ENCODE results near the gene RAD50.
"Not testable (repeated sequence)": the region's sequence is repeated elsewhere in the genome, so short reads cannot be mapped to it uniquely, and the experiment has no call there.

The RAD50 gene

DNA sequence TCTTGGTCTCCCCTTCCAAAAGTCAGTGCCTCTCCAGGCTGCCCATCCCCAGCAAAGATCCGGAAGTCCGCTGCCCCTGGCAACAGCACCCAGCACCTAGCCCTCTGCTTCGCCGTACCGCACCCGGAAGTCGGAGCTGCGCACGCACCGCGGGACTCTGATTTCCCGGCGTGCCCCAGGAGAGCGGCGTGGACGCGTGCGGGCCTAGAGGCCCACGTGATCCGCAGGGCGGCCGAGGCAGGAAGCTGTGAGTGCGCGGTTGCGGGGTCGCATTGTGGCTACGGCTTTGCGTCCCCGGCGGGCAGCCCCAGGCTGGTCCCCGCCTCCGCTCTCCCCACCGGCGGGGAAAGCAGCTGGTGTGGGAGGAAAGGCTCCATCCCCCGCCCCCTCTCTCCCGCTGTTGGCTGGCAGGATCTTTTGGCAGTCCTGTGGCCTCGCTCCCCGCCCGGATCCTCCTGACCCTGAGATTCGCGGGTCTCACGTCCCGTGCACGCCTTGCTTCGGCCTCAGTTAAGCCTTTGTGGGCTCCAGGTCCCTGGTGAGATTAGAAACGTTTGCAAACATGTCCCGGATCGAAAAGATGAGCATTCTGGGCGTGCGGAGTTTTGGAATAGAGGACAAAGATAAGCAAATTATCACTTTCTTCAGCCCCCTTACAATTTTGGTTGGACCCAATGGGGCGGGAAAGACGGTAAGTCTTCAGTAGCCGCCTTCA lies at the start of gene RAD50:
TSS of gene RAD50 (plus strand) at position 215 of the 715 bp plus-strand sequence. CDS start at position 563, 348 bp downstream.
- peak; percentile 96 for DNase-seq

GRCh38 chr5:132510076-132510475 lies 46.7 kb upstream of the RAD50 start:
- no peak for DNase-seq

- not testable (repeated sequence) for DNase-seq
Measured at GRCh38 chr5:132513618-132514336, 43.0 kb upstream of the RAD50 start.

DNA sequence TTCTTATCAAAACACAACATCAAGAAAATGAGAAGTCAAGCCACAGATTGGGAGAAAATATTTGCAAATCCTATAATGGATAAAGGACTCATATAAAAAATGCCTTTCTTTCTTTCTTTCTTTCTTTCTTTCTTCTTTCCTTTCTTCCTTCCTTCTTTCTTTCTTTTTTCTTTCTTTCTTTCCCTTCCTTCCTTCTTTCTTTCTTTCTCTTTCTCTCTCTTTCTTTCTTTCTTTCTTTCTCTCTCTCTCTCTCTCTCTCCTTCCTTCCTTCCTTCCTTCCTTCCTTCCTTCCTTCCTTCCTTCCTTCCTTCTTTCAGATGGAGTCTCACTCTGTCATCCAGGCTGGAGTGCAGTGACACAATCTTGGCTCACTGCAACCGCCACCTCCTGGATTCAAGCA lies 34.7 kb upstream of the RAD50 start:
- DNase-seq: not testable (repeated sequence)

DNA sequence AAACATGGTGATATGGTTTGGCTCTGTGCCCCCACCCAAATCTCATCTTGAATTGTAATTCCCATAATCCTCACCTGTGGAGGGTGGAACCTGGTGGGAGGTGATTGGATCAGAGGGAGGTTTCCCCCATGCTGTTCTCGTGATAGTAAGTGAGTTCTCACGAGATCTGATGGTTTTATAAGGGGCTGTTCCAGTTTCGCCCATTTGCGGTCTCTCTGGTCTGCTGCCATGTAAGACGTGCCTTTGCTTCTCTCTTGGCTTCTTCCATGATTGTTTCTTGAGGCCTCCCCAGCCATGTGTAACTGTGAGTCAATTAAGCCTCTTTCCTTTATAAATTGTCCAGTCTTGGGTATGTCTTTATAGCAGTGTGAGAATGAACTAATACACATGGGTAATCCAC lies 31.9 kb upstream of the RAD50 start:
- peak; percentile 46 for DNase-seq

GRCh38 chr5:132525299-132525724 lies 31.5 kb upstream of the RAD50 start:
- peak; percentile 86 for DNase-seq

DNA sequence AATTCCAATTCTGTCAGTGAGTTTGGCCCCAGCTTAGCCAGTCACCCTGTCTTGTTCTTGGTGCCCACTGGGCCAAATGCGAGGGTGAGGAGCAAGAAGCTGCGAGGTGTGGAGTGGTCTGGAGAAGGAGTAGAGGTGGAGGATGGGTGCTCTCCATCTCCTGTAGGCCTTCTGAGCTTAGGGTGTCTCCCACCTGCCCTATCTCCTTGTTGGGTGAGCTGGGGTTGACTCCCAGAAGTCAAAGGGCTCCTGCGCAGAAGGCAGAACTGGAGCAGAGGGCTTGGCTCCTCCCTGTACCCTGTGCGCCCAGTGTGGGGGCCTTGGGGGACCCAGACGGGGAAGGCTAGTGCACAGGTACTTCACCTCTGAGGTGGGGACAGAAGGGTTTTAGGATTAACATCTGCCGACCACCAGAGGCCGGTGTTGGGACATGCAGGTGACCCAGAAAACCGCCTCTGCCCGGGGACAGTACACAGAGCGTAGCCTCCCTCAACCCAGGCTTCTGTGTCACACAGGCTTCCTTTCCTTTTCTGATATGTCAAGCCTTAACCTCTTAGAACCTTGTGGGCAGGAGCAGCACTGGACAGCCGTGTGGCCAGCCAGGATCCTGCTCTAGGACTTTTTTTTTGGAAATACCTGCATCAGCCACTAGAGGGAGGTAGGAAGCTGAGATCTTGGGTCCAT lies 30.3 kb upstream of the RAD50 start:
- peak; percentile 72 for DNase-seq

DNA sequence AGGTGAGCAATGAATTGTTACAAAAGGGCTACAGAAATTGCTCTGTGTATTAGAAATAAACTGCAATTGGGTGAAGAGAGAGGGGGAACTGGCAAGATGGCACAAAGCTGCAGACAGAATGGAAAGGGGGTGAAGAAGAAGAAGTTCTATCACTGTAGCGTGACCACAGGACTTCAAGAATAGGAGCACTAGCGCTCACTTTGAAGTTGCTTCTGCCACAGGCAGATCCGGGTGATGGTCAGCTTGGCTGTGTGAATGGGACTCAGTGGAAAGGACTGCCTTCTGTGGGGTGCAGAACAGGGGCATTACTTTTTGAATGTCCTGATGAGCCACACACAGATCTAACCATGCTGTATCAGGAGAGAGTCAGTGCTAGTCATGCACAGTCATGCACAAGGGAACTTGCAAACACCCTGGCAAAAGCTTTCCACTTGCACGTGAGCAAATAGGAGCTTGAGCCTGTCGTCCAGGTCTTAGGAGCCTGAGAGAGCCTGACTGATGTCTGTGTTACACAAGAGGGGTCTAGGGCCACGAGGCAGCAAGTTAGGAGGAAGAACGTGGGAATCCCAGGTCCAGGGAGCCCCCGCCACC lies 29.7 kb upstream of the RAD50 start:
- DNase-seq: no peak

DNA sequence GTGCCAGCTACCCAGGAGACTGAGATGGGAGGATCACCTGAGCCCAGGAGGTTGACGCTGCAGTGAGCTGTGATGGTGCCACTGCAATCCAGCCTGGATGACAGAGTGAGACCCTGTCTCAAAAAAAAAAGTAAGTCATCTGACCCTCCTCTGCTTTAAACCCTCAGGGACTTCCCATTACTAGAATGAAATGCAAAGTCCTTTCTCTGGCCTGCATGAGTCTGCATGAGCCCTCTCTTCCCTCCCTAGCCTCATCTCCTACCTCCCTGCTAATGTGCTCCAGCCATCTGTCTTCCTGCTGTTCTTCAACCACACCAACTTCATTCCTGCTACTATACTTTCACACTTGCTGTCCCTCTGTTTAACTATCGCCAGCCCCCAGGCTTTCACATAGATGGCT lies 28.8 kb upstream of the RAD50 start:
- no peak for DNase-seq

DNA sequence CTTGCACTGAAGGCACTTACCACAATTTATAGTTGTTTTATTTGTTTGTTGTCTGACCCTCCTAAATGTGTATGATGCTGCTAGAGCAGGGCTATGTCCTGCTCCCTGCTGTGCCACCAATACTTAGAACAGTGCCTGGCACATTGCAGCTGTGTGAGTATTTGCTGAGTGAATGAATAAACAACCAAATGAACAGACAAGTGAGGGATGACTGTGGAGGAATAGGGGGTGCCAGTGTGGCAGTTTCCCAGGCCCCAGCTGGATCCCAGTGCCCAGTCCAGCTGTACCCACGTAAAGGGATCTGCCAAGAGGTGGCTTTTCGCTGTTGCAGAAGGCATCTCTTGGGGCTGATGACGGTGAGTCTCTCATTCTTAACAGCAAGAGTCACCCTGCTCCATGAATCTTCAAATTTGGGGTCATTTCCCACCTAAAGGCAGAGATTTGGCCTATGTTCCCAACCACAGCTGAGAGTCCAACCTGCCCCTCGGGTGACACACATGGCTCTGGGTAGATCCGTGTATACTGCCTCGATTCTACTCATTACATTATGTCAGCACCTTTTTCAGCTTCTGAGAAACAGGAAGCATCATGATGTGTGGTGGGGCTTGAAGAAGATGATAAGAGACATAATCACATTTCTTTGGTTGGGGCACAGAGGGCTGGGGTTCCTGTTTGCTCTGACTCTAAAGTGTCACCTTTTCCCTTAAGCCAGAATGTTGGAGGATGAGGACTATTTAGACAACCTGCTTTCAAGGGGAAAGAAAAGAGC lies 27.7 kb upstream of the RAD50 start:
- DNase-seq: peak; percentile 53

- no peak for DNase-seq
Measured at GRCh38 chr5:132530946-132531345, 25.8 kb upstream of the RAD50 start.

DNA sequence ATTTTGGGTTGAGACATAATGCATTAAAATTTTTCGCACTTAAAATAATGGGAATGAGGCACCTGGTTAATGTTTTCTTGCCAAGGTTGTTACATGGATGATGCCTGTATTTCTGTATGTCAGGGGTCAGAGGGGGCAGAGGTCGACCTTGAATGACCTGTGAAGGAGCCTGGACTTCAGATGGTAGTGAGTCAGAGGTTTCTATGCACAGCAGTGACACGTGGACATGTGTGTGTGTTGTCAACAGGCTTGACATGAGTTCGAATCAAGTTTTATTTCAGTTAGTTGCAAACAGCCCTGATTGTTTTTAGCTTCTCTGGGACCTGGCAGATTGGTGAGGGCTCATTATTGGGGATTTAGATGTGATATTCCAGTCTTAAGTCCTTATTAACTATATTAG lies 17.1 kb upstream of the RAD50 start:
- no peak for DNase-seq

- DNase-seq: no peak
Measured at GRCh38 chr5:132540149-132540548, 16.6 kb upstream of the RAD50 start.

DNA sequence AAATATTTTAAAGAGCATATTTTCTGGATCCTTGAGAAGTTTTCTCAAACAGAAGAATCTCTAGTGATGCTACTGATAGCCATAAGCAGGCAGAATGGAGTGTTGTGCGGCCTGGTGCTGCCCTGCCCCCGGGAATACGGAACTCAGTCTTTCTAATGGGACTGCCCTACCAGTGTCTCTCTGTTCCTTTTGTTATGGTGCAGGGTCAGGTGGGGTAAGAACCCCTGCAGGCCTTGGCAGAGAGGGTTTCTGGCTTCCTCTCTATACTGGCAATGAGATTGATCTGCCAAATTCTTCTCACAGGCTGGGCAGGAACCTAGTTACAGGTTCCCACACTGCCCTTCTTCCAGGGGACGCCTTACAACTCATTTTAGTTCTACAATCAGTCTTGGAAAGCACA lies 16.0 kb upstream of the RAD50 start:
- no peak for DNase-seq

DNA sequence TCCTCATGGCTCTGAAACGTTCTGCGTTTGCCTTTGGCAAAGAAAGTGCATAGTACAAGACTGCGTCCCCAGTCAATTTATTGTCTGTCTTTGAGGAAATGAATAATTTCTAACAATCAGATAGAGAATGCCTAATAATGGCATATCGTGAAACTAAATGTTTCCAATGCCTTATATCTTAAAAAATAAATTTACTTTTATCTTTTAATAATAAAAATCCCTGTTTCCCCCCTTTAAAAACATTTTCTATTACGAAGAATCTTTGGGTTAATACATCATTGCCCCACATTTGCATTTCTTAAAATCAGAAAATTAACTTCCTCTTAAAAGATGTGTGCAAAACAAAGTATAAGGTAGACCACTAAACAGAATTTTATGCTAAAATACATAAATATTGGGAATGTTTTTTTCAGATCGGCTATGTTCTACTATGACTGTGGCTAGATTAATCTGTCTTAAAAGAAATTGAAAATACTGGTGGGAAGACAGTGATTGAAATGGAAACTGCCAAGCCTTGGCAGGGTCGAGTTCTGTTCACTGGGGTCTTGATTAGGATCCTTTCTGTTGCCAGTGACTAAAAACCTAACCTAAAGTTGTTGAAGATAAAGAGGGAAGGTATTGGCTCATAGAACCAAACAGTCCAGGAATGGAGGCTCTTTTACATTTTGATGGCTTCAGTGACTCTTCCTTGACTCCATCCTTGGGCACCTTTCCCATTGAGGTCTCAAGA lies 13.1 kb upstream of the RAD50 start, which contains the start of gene IL5:
TSS of gene IL5 (minus strand) at position 51 of the 730 bp plus-strand sequence. CDS start at position 7, 44 bp downstream.
- no peak for DNase-seq

- no peak for DNase-seq
Measured at GRCh38 chr5:132546108-132546507, 10.7 kb upstream of the RAD50 start.

DNA sequence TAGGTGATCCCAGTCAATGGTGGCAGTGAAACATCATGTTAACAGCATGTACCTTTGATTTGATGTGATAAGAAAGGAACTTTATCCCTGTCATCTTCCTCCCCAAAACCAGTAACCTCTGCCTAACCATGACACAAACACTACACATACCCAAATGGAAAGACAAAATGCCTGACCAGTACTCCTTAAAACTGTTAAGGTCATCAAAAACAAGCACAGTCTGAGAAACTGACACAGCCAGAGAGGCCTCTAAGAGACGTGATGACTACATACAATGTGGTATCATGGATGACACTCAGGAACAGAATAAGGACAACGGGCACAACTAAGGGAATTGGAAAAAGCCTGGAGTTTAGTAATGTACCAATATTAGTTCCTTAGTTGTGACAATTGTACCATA lies 9.5 kb upstream of the RAD50 start:
- no peak for DNase-seq

DNA sequence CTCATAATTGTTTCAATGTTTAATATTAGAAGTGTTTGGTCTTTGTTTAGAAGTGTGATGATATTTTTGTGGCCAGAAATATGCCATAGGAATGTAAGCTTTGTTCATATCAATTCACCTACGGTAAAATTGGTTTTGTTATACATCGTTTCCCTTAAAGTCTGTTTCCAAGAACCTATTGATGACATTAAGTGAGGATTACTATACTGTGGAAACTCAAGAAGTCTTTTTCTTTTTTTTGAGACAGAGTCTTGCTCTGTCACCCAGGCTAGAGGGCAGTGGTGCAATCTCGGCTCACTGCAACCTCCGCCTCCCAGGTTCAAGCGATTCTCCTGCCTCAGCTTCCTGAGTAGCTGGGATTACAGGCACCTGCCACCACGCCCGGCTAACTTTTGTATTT lies 7.9 kb upstream of the RAD50 start:
- DNase-seq: not testable (repeated sequence)

DNA sequence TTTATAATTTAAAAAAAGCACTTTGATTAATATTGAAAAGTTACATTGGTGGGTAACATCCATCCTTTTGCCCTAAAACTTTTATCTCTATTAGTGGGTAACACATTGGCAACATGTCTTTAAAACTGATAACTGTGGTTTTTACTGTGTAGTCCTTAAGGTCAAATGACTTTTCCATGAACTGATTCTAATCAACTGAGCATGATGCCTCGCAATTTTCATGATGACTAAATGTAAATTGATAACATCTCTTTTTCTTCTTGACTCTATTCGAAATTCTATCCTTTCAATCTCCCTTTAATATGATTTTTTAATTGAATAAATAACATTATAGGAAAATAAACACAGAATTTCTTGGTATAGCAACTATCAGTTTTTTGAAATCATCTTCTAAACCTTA lies 7.2 kb upstream of the RAD50 start:
- DNase-seq: no peak

GRCh38 chr5:132556153-132556762 lies 519 bp upstream of the RAD50 start:
- peak; percentile 9 for DNase-seq

GRCh38 chr5:132557478-132558172 lies 848 bp downstream of the RAD50 start:
- peak; percentile 73 for DNase-seq
